Peyer's patch (tissue), 4 donors: ENCODE results near the gene SPATA31C2.

Experiments used
- CTCF ChIP-seq, 6 experiments: fragments of 450-650 bp in 4 of 6; fragments of 200-600 bp in 2 of 6; sonication (generic) in 1 of 6; IDR thresholded peaks; one replicate each; pipeline ENCODE4 v1.5.1; 2017 to 2019; ENCODE audit warnings: antibody characterized with exemption in 6 of 6, mild to moderate bottlenecking in 3 of 6, moderate library complexity in 1 of 6
- POLR2A ChIP-seq, 2 donors: fragments of 450-650 bp; IDR thresholded peaks; one replicate each; pipeline ENCODE4 v1.5.1; 2017; ENCODE audit warnings: antibody characterized with exemption in 2 of 2, mild to moderate bottlenecking in 2 of 2, moderate library complexity in 2 of 2

GRCh38 chr9:88174324-88174723 is 36.0 kb upstream of the SPATA31C2 start:
- TF ChIP-seq CTCF (IDR thresholded peaks at IDR 0.05) (peak in 1 of 6 experiments; percentile 13), POLR2A (IDR thresholded peaks at IDR 0.05) (no peak)
